CD4-positive, CD25-positive, alpha-beta regulatory T cell (primary cell): ENCODE measurements around the gene GPT2. TPM values are rescaled to one million over a fixed set of nuclear protein-coding genes. Genes with fewer than 3 reads are reported as not detected.

ENCODE experiments used
- polyA plus RNA-seq, 4 donors: library from polyadenylated mRNA; unstranded; fragments of 300-500 nt; fragmentation: Illumina TruSeq; gene quantifications; one replicate each; pipeline ENCODE4 v1.2.3, GENCODE V29; 2021
- total RNA-seq: library from RNA; stranded (reverse); gene quantifications from one replicate; pipeline ENCODE4 v1.2.3, GENCODE V29; 2022

GPT2 gene
- total and polyA plus RNA-seq, 5 donors from 2014 or later = 0.33 to 0.81 (median 0.39) TPM

Other genes with a start within 250 kb of the GPT2 start
- gene VPS35, start 195.2 kb upstream of the GPT2 start, total RNA-seq = 34.1 TPM
- 10 to 100 TPM; 74.3 to 90.3 (median 86.2) TPM for gene VPS35, start 195.2 kb upstream of the GPT2 start, polyA plus RNA-seq
- 8.7 TPM for gene ORC6, start 194.7 kb upstream of the GPT2 start, total RNA-seq
- 1 to 10 TPM in 3 of 4 donors, under 1 TPM in 1; 0.83 to 1.9 (median 1.6) TPM for gene ORC6, start 194.7 kb upstream of the GPT2 start, polyA plus RNA-seq
- not detected for gene MYLK3, start 136.0 kb upstream of the GPT2 start, total RNA-seq
- not detected for gene MYLK3, start 136.0 kb upstream of the GPT2 start, polyA plus RNA-seq
- gene C16orf87, start 53.2 kb upstream of the GPT2 start, total RNA-seq = 24.6 TPM
- 10 to 100 TPM; 13.1 to 22.6 (median 15.8) TPM for gene C16orf87, start 53.2 kb upstream of the GPT2 start, polyA plus RNA-seq
- gene DNAJA2, start 89.3 kb downstream of the GPT2 start, total RNA-seq = 90.8 TPM
- 100 to 1,000 TPM in 2 of 4 donors, 10 to 100 TPM in 2; 93.2 to 110 (median 100) TPM for gene DNAJA2, start 89.3 kb downstream of the GPT2 start, polyA plus RNA-seq